Measurements from ENCODE around the gene WASL.

- TF ChIP-seq POLR2AphosphoS5 (IDR thresholded peaks at IDR 0.05), result no peak
- no peak for TF ChIP-seq CTCF (IDR thresholded peaks at IDR 0.05)
- TF ChIP-seq EP300 (IDR thresholded peaks at IDR 0.05), result no peak
- no peak for TF ChIP-seq POLR2A (IDR thresholded peaks at IDR 0.05)
These were observed 25.7 kb upstream of the WASL start for GRCh38 chr7:123774496-123774895.
